Measurements from ENCODE around the gene UQCRHL.
"Not testable (repeated sequence)": the region's sequence is repeated elsewhere in the genome, so short reads cannot be mapped to it uniquely, and the experiment has no call there.

The UQCRHL gene

GRCh38 chr1:15848929-15849774 is 41.7 kb upstream of the UQCRHL start:
- TF ChIP-seq Cebpa-rat (IDR thresholded peaks at IDR 0.05) = no peak

GRCh38 chr1:15848143-15848928 is 40.9 kb upstream of the UQCRHL start:
- Histone ChIP-seq H3K4me1 (peaks cover 66 to 75% (median 69%) of the 10 kb centered on the region in 10 experiments), H3K4me3 (peak overlapping the region; percentile 89 to 100 (median 98)), H4K20me1 (peaks cover 27 to 55% (median 41%) of the 10 kb centered on the region in 11 experiments; a peak in 21 of 22 replicates), H3K27ac (peak overlapping the region; percentile 90 to 100 (median 99)), H3K36me3 (peaks cover 0 to 10% (median 8%) of the 10 kb centered on the region in 11 experiments; a peak in 10 of 22 replicates), H3K9ac (peak overlapping the region; percentile 94 to 100 (median 99)), H3K9me3 (replicated peaks in 1 of 11) (no peaks in the 10 kb centered on the region), H3K27me3 (no peaks in the 10 kb centered on the region), H3K4me2 (peak overlapping the region; percentile 86 to 98 (median 90))
- no peak for TF ChIP-seq Cebpa-rat (IDR thresholded peaks at IDR 0.05)

More at GRCh38 chr1:15848929-15849774, 41.7 kb upstream of the UQCRHL start:
- Histone ChIP-seq H4K20me1 (peaks cover 33 to 64% (median 49%) of the 10 kb centered on the region in 11 experiments; a peak in 21 of 22 replicates), H3K27ac (peak overlapping the region; percentile 90 to 100 (median 99)), H3K9me3 (replicated peaks in 1 of 11) (no peaks in the 10 kb centered on the region), H3K4me3 (peak overlapping the region; percentile 89 to 100 (median 98)), H3K4me2 (peak overlapping the region; percentile 86 to 98 (median 90)), H3K9ac (peak overlapping the region; percentile 94 to 100 (median 99)), H3K36me3 (peaks cover 0 to 17% (median 13%) of the 10 kb centered on the region in 11 experiments; a peak in 11 of 22 replicates), H3K4me1 (peaks cover 65 to 72% (median 67%) of the 10 kb centered on the region in 10 experiments), H3K27me3 (no peaks in the 10 kb centered on the region)

GRCh38 chr1:15847893-15848142 is 40.4 kb upstream of the UQCRHL start:
- Histone ChIP-seq H3K36me3 (peaks cover 0 to 5% (median 2%) of the 10 kb centered on the region in 11 experiments; a peak in 8 of 22 replicates), H3K4me3 (peak overlapping the region; percentile 89 to 100 (median 98)), H3K27me3 (no peaks in the 10 kb centered on the region), H4K20me1 (peaks cover 21 to 50% (median 36%) of the 10 kb centered on the region in 11 experiments; a peak in 21 of 22 replicates), H3K4me1 (peaks cover 63 to 75% (median 68%) of the 10 kb centered on the region in 10 experiments), H3K9me3 (replicated peaks in 1 of 11) (no peaks in the 10 kb centered on the region), H3K9ac (peak overlapping the region; percentile 94 to 100 (median 99)), H3K27ac (peak overlapping the region; percentile 90 to 100 (median 99)), H3K4me2 (peak overlapping the region; percentile 86 to 98 (median 90); a peak in 21 of 22 replicates)
- TF ChIP-seq Cebpa-rat (IDR thresholded peaks at IDR 0.05) = no peak

- Histone ChIP-seq H3K9ac (peak within 1 kb of the TSS; percentile 94 to 100 (median 99)), H3K27ac (peak within 1 kb of the TSS; percentile 90 to 100 (median 99)), H3K4me1 (peaks cover 58 to 75% (median 67%) of the 10 kb centered on the region in 10 experiments), H3K36me3 (peaks cover 0 to under 1% (median 0%) of the 10 kb centered on the region in 11 experiments; a peak in 1 of 22 replicates), H3K27me3 (no peaks in the 10 kb centered on the region), H3K4me2 (peak within 1 kb of the TSS; percentile 89 to 98 (median 93)), H4K20me1 (peaks cover 16 to 45% (median 30%) of the 10 kb centered on the region in 11 experiments; a peak in 21 of 22 replicates), H3K9me3 (replicated peaks in 1 of 11) (no peaks in the 10 kb centered on the region), H3K4me3 (peak within 1 kb of the TSS; percentile 89 to 100 (median 98))
- TF ChIP-seq Cebpa-rat (IDR thresholded peaks at IDR 0.05) = peak in 2 of 11 experiments; percentile 40 to 86; a peak in 1 of 22 replicates
These were observed 39.8 kb upstream of the UQCRHL start, which contains the start of gene SPEN for GRCh38 chr1:15847100-15847892. SPEN (plus strand) TSS chr1:15847707; CDS start chr1:15848068, 361 bp downstream.

- H3K4me1 ChIP-seq = peaks cover 45 to 62% (median 55%) of the 10 kb centered on the region in 10 experiments
- H3K4me3 ChIP-seq = peak overlapping the region in 9 of 10 experiments; percentile 75 to 100 (median 97); a peak in 14 of 20 replicates
- not testable (repeated sequence) for H3K36me3 ChIP-seq; H3K9me3 ChIP-seq (replicated peaks in 1 of 11); H3K27me3 ChIP-seq
- peaks cover 6 to 33% (median 18%) of the 10 kb centered on the region in 11 experiments; a peak in 16 of 22 replicates for H4K20me1 ChIP-seq
- H3K27ac ChIP-seq = peak overlapping the region in 10 of 11 experiments; percentile 92 to 100 (median 99); a peak in 19 of 22 replicates
- H3K4me2 ChIP-seq = peak overlapping the region; percentile 73 to 95 (median 87)
- peak overlapping the region; percentile 81 to 100 (median 99); a peak in 20 of 22 replicates for H3K9ac ChIP-seq
These were observed 38.6 kb upstream of the UQCRHL start for GRCh38 chr1:15846056-15846455.

GRCh38 chr1:15843826-15844572 is 36.5 kb upstream of the UQCRHL start:
- Histone ChIP-seq H3K27me3 (no peaks in the 10 kb centered on the region), H3K4me1 (peaks cover 37 to 49% (median 45%) of the 10 kb centered on the region in 10 experiments), H3K4me2 (peak overlapping the region; percentile 73 to 95 (median 87)), H3K9me3 (replicated peaks in 1 of 11) (no peaks in the 10 kb centered on the region), H4K20me1 (peaks cover 0 to 12% (median 7%) of the 10 kb centered on the region in 11 experiments; a peak in 12 of 22 replicates), H3K4me3 (peak overlapping the region in 8 of 10 experiments; percentile 18 to 52 (median 21); a peak in 9 of 20 replicates), H3K27ac (peak overlapping the region in 9 of 11 experiments; percentile 31 to 100 (median 99); a peak in 18 of 22 replicates), H3K36me3 (no peaks in the 10 kb centered on the region), H3K9ac (peak overlapping the region; percentile 15 to 66 (median 43); a peak in 17 of 22 replicates)
- no peak for TF ChIP-seq Cebpa-rat (IDR thresholded peaks at IDR 0.05)

GRCh38 chr1:15838721-15839120 is 31.3 kb upstream of the UQCRHL start:
- Histone ChIP-seq H3K9me3 (replicated peaks in 1 of 11) (peaks cover 0 to 6% (median 0%) of the 10 kb centered on the region in 11 experiments; a peak in 2 of 22 replicates), H3K27ac (no peak overlapping the region; a peak in 2 of 22 replicates), H3K4me1 (peaks cover 20 to 33% (median 26%) of the 10 kb centered on the region in 10 experiments), H3K36me3 (no peaks in the 10 kb centered on the region), H3K9ac (no peak overlapping the region), H4K20me1 (no peaks in the 10 kb centered on the region), H3K4me2 (no peak overlapping the region), H3K4me3 (no peak overlapping the region), H3K27me3 (no peaks in the 10 kb centered on the region)
- TF ChIP-seq Cebpa-rat (IDR thresholded peaks at IDR 0.05) = no peak
